Endothelial cell of umbilical vein (primary cell): ENCODE data around the gene FAM25C. TPM values are rescaled to one million over a fixed set of nuclear protein-coding genes. Genes with fewer than 3 reads are reported as not detected.
"Not testable (repeated sequence)": the region's sequence is repeated elsewhere in the genome, so short reads cannot be mapped to it uniquely, and the experiment has no call there.

Experiments
- BruUV-seq: library from RNA; stranded (reverse); fragments of 400-500 nt; replicated peaks from 2 replicates; lab custom pipeline; 2021; lab: Mats Ljungman, UMichigan
- CTCF ChIA-PET: fragments of 300-600, 350-600 bp; sonication (Branson Sonifier 250); formaldehyde crosslinking; loops from one replicate; lab custom pipeline; 2021; ENCODE audit warnings: antibody characterized with exemption, inconsistent platforms; lab: Charles Lee
- POLR2A ChIA-PET: fragments of 300-600, 350-600 bp; sonication (Branson Sonifier 250); formaldehyde crosslinking; loops from one replicate; lab custom pipeline; 2021; ENCODE audit warnings: antibody characterized with exemption, inconsistent platforms; lab: Charles Lee
- DNase-seq: peaks from one replicate; pipeline ENCODE4 v3.0.0-alpha.2; 2011; ENCODE audit warnings: low read depth, low spot score
- FAIRE-seq: peaks from 2 replicates; lab custom pipeline; 2011; peaks lifted over from hg19 to GRCh38; lab: Jason Lieb, UNC
- H2AFZ ChIP-seq: 2 replicates; pipeline ENCODE4 v1.6.0; 2012; ENCODE audit warnings: low read depth, low read length, control low read depth, inconsistent platforms
- H3K27ac ChIP-seq: 2 replicates; pipeline ENCODE4 v1.5.1; 2011; ENCODE audit warnings: low read depth, mild to moderate bottlenecking, control low read depth, low read length, moderate library complexity; ENCODE audit not compliant: insufficient read depth
- H3K27me3 ChIP-seq, 2 experiments: 2 replicates each; pipeline versions ENCODE4 v1.6.0 to v1.6.1; 2011; ENCODE audit warnings: low read length in 2 of 2, mixed read lengths in 1 of 2; ENCODE audit not compliant: control insufficient read depth in 2 of 2, insufficient read depth in 2 of 2
- H3K36me3 ChIP-seq, 2 experiments: 2 replicates in 1 of 2; 3 replicates in 1 of 2; pipeline ENCODE4 v1.5.1; 2011; ENCODE audit warnings: low read length in 2 of 2, mild to moderate bottlenecking in 1 of 2, moderate library complexity in 1 of 2; ENCODE audit not compliant: control insufficient read depth in 2 of 2, insufficient read depth in 2 of 2; ENCODE audit errors: extremely low read depth in 1 of 2
- H3K4me1 ChIP-seq: 3 replicates; pipeline ENCODE4 v1.5.1; 2011; ENCODE audit warnings: mild to moderate bottlenecking, low read length; ENCODE audit not compliant: control insufficient read depth, insufficient read depth; ENCODE audit errors: extremely low read depth
- H3K4me2 ChIP-seq: 2 replicates; pipeline ENCODE4 v1.6.1; 2011; ENCODE audit warnings: low read length, control low read depth, mixed read lengths; ENCODE audit not compliant: insufficient read depth
- H3K4me3 ChIP-seq, 3 experiments: fragments of 200-600 bp in 1 of 3; sonication (generic), shearing (Covaris generic) in 1 of 3; replicated peaks in 1 of 3; 2 replicates each; pipeline ENCODE4 v1.5.1; 2011 to 2016; ENCODE audit warnings: control low read depth in 3 of 3, low read length in 3 of 3, mild to moderate bottlenecking in 2 of 3, inconsistent platforms in 1 of 3, low read depth in 1 of 3, moderate library complexity in 1 of 3; ENCODE audit not compliant: insufficient read depth in 1 of 3
- H3K79me2 ChIP-seq: 2 replicates; pipeline ENCODE4 v1.6.0; 2012; ENCODE audit warnings: low read length, inconsistent platforms; ENCODE audit not compliant: control insufficient read depth, insufficient read depth
- H3K9ac ChIP-seq: replicated peaks from 2 replicates; pipeline ENCODE3; 2011; ENCODE audit warnings: low read length, control low read depth; ENCODE audit not compliant: insufficient read depth; ENCODE audit errors: extremely low read depth
- H3K9me1 ChIP-seq: replicated peaks from 3 replicates; pipeline ENCODE4 v1.6.0; 2011; ENCODE audit warnings: mild to moderate bottlenecking, low read length; ENCODE audit not compliant: control insufficient read depth, insufficient read depth; ENCODE audit errors: extremely low read depth
- H3K9me3 ChIP-seq: replicated peaks from 2 replicates; pipeline ENCODE4 v1.5.1; 2012; ENCODE audit warnings: low read length, inconsistent platforms; ENCODE audit not compliant: control insufficient read depth, insufficient read depth
- H4K20me1 ChIP-seq: replicated peaks from 2 replicates; pipeline ENCODE3; 2011; ENCODE audit warnings: mild to moderate bottlenecking, low read length; ENCODE audit not compliant: control insufficient read depth, insufficient read depth; ENCODE audit errors: extremely low read depth
- dilution Hi-C: fragments of 300-500 bp; cut with MboI; formaldehyde crosslinking; loops from one replicate; pipeline ENCODE4 v1.15.0; 2019; ENCODE audit warnings: low sequenced_read_pairs; ENCODE audit not compliant: extremely low pct_ligation_motif_present
- intact Hi-C: fragments of 100-400 bp; cut with micrococcal nuclease; formaldehyde crosslinking; loops from one replicate; pipeline ENCODE4 v1.10.0; 2022
- polyA plus RNA-seq, 4 experiments: library from polyadenylated mRNA; depleted of rRNA in 3 of 4; stranded (reverse) in 3 of 4; unstranded in 1 of 4; fragments of >200 nt; gene quantifications; 2 replicates each; pipeline versions ENCODE4 v1.2.1 to v1.2.3, GENCODE V29; 2011 to 2012; ENCODE audit warnings: missing spikeins in 1 of 4
- total RNA-seq: library from RNA; stranded (reverse); gene quantifications from 2 replicates; pipeline ENCODE4 v1.2.3, GENCODE V29; 2021

FAM25C gene
- total and polyA plus RNA-seq, 2 donors (not counting 3 experiments of a cell fraction or from before 2014, with no cell fraction given), result not detected

DNA sequence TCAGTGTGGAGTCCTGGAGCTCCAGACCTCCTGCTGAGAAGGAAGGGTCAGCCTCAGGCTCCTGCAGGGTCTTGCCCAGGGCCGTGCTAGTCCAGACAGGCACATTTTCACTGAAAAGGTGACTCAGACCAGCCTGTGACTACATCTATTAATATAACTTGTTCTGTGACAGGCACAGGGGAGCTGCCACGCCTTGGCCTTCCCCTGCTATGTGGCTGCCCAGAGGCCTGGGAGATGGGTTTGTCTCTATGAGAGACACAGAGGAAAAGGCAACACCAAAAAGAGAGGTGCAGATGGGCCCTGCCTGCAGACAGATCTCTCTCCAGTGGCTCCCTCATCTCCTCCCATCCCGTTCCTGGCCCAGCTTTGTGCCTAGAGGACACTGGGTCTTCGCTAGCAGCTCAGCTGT lies 10.0 kb downstream of the FAM25C start:
- FAIRE-seq, H3K27ac ChIP-seq, intact Hi-C loops, BruUV-seq, dilution Hi-C loops, H3K4me1 ChIP-seq, H3K27me3 ChIP-seq, CTCF ChIA-PET, H3K36me3 ChIP-seq, H2AFZ ChIP-seq, H4K20me1 ChIP-seq, DNase-seq, POLR2A ChIA-PET, H3K9me3 ChIP-seq, H3K9me1 ChIP-seq, H3K4me3 ChIP-seq, H3K4me2 ChIP-seq, H3K79me2 ChIP-seq, H3K9ac ChIP-seq: not testable (repeated sequence)

DNA sequence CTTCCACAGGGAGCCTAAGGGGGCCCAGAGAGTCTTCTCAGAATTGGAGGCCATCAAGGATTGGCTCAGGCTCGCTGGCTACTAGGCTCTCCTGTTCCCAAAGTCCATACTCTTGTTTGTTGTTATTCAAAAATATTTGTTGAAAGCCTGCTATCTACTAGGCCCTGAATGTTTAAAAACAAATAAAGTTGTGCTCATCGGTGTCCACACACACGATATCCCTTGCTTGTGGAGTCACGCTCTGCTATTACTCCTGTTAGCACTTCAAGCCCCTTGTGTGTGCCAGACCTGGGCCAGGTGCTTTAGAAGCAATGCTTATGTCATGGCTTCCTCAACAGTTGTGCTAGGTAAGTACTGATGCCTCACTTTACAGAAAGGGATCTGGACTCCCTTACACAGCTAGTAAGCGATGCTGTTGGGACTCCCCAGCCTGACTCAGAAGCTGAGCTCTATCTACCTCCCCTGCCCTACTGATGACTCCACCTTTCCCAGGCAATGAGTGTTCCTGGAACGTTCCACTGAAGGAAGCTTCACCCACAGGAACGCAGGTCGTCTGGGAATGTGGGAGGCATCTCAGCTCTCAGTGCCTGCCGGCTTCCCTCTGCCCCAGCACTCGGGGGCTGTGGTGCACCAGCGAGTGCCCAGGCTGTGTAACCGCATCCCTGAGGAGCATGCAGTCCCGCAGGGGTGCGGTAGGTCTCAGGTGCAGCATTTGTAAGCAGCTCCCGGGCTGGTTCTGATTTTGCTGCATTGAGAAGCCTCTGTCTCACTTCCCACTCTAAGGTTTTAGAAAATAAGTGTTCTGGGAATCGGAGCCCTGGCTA lies 10.7 kb downstream of the FAM25C start:
- H3K4me3 ChIP-seq, H3K27ac ChIP-seq, H3K27me3 ChIP-seq, FAIRE-seq, H3K9me3 ChIP-seq, H3K9ac ChIP-seq, DNase-seq, H3K9me1 ChIP-seq, POLR2A ChIA-PET, H4K20me1 ChIP-seq, H2AFZ ChIP-seq, H3K79me2 ChIP-seq, dilution Hi-C loops, H3K4me1 ChIP-seq, CTCF ChIA-PET, BruUV-seq, intact Hi-C loops, H3K4me2 ChIP-seq, H3K36me3 ChIP-seq: not testable (repeated sequence)

DNA sequence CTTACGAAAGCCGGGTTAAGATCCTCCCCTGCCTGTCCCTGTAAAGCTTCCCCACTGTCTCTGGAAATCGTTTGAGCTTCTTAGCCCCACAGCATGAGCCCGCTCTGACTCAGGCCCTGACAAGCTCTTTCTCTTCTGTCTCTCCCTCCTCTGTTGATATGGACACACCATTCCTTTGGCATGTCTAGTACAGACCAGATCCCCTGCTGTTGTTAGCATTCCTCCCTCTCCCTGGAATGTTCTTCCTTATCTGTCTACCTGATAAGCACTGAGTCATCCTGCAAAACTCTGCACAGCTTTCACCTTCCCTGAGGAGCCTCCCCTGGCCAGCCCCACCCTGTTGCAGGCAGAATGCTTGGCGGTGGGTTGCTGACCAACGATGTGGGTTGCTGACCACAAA lies 11.6 kb downstream of the FAM25C start:
- H3K9ac ChIP-seq, H3K79me2 ChIP-seq, dilution Hi-C loops, H3K27me3 ChIP-seq, H3K4me1 ChIP-seq, POLR2A ChIA-PET, DNase-seq, H3K27ac ChIP-seq, H4K20me1 ChIP-seq, H3K36me3 ChIP-seq, H2AFZ ChIP-seq, H3K9me3 ChIP-seq, BruUV-seq, FAIRE-seq, CTCF ChIA-PET, H3K4me2 ChIP-seq, H3K9me1 ChIP-seq, H3K4me3 ChIP-seq, intact Hi-C loops: not testable (repeated sequence)

DNA sequence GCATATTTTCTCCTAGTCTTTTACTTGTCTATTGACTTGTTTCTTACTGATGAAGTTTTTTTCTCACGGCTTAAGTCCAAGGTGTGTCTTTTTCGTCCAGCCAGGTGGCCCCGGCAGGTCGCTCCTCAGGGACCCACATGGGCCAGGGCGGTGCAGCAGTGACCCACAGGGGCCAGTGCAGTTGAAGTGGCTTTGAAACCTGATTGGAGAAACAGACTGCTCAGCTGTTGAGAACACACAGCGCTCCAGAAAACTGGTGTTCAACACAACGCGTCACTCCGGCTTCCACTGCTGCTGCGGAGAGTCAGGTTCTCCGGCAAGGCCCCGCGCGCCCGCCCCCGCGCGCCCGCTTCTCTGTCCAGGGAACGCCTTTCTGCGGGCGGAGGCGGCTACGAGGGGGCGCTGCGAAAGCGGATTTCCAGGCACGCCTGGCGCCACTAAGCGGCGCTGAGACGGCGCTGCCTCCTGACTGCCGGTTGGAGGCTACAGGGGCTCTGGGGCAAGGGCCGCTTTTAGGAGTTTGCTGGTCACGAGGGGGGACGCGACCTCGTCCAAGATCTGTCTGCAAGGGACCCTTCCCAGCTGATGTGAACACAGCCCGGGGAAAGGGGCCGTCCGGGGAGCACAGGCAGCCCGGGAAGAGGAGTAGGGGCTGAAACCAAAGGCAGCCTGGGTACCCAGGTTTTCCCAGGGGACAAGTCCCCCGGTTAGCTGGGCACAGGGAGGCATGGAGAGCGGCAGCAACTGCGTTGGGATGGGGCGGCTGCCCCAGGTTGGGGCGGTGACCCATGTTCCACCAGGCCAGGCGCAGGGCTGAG lies 13.0 kb downstream of the FAM25C start:
- H2AFZ ChIP-seq, dilution Hi-C loops, H3K36me3 ChIP-seq, H3K4me1 ChIP-seq, H3K4me3 ChIP-seq, DNase-seq, H3K9ac ChIP-seq, H3K9me3 ChIP-seq, H3K9me1 ChIP-seq, H3K4me2 ChIP-seq, H3K27me3 ChIP-seq, intact Hi-C loops, BruUV-seq, FAIRE-seq, H3K79me2 ChIP-seq, POLR2A ChIA-PET, H4K20me1 ChIP-seq, CTCF ChIA-PET, H3K27ac ChIP-seq: not testable (repeated sequence)
